Thymus (tissue), 11 donors: ENCODE measurements around the gene KIF26A. TPM values are rescaled to one million over a fixed set of nuclear protein-coding genes. Genes with fewer than 3 reads are reported as not detected.

Source experiments
- DNase-seq, 9 donors: peaks; one replicate each; pipeline ENCODE4 v3.0.0-alpha.2; 2013; ENCODE audit warnings: low spot score in 9 of 9, low read depth in 6 of 9, missing footprints in 1 of 9
- H3K27ac ChIP-seq, 2 donors: one replicate each; pipeline ENCODE4 v1.5.1; 2013; ENCODE audit warnings: control low read depth in 1 of 2, low read depth in 1 of 2, low read length in 1 of 2, mild to moderate bottlenecking in 1 of 2, moderate library complexity in 1 of 2
- H3K27me3 ChIP-seq, 2 donors: one replicate each; pipeline ENCODE4 v1.5.1; 2013; ENCODE audit warnings: low read length in 1 of 2; ENCODE audit not compliant: control insufficient read depth in 2 of 2, insufficient read depth in 1 of 2
- H3K36me3 ChIP-seq, 2 donors: one replicate each; pipeline ENCODE4 v1.5.1; 2013; ENCODE audit warnings: low read length in 1 of 2, mild to moderate bottlenecking in 1 of 2, moderate library complexity in 1 of 2; ENCODE audit not compliant: control insufficient read depth in 2 of 2, insufficient read depth in 2 of 2
- H3K4me1 ChIP-seq, 2 donors: one replicate each; pipeline ENCODE4 v1.5.1; 2013; ENCODE audit warnings: low read length in 2 of 2; ENCODE audit not compliant: control insufficient read depth in 2 of 2, insufficient read depth in 2 of 2
- H3K4me3 ChIP-seq, 2 donors: one replicate each; pipeline ENCODE4 v1.5.1; 2013; ENCODE audit warnings: low read length in 2 of 2, control low read depth in 1 of 2, mild to moderate bottlenecking in 1 of 2
- H3K9me3 ChIP-seq, 2 donors: one replicate each; pipeline ENCODE4 v1.5.1; 2013; ENCODE audit warnings: low read length in 1 of 2, mild to moderate bottlenecking in 1 of 2; ENCODE audit not compliant: control insufficient read depth in 2 of 2, insufficient read depth in 1 of 2
- WGBS: extraction: QIAGEN DNeasy Blood & Tissue Kit; methylation state at CpG from one replicate; pipeline ENCODE4 v1.1.7; 2013; 5-methylcytosine and 5-hydroxymethylcytosine counted together
- polyA plus RNA-seq: library from polyadenylated mRNA; stranded (reverse); fragments of 200-250 nt; gene quantifications from one replicate; pipeline ENCODE4 v1.2.3, GENCODE V29; 2013
- total RNA-seq: library from RNA; stranded (reverse); fragments of 120-200 nt; gene quantifications from one replicate; pipeline ENCODE4 v1.2.4, GENCODE V29; 2013
- donor health status: healthy.

The KIF26A gene
- total and polyA plus RNA-seq, 2 donors = 1.7 TPM

- H3K27ac ChIP-seq = no peak overlapping the region
- H3K9me3 ChIP-seq = no peaks in the 10 kb centered on the region
- H3K4me1 ChIP-seq = no peaks in the 10 kb centered on the region
- H3K4me3 ChIP-seq = no peak overlapping the region
- DNase-seq = no peak
- no peaks in the 10 kb centered on the region for H3K27me3 ChIP-seq
- no peaks in the 10 kb centered on the region for H3K36me3 ChIP-seq
- 96% methylated on average over 20 of the region's 20 CpGs for WGBS
Measured at GRCh38 chr14:104106471-104106991, 31.9 kb upstream of the KIF26A start.

GRCh38 chr14:104107101-104107581 is 31.2 kb upstream of the KIF26A start:
- 92% methylated on average over 19 of the region's 19 CpGs for WGBS

GRCh38 chr14:104107611-104108569 is 30.5 kb upstream of the KIF26A start:
- 81% methylated on average over 32 of the region's 32 CpGs for WGBS
- Histone ChIP-seq H3K27me3 (no peaks in the 10 kb centered on the region), H3K4me1 (no peaks in the 10 kb centered on the region), H3K9me3 (no peaks in the 10 kb centered on the region), H3K4me3 (no peak overlapping the region), H3K36me3 (no peaks in the 10 kb centered on the region), H3K27ac (no peak overlapping the region)
- no peak for DNase-seq

More at GRCh38 chr14:104107101-104107581, 31.2 kb upstream of the KIF26A start:
- Histone ChIP-seq H3K4me3 (no peak overlapping the region), H3K4me1 (no peaks in the 10 kb centered on the region), H3K36me3 (no peaks in the 10 kb centered on the region), H3K27ac (no peak overlapping the region), H3K9me3 (no peaks in the 10 kb centered on the region), H3K27me3 (no peaks in the 10 kb centered on the region)
- DNase-seq = no peak

GRCh38 chr14:104108570-104109541 is 29.5 kb upstream of the KIF26A start:
- Histone ChIP-seq H3K4me3 (no peak overlapping the region), H3K27ac (no peak overlapping the region), H3K9me3 (no peaks in the 10 kb centered on the region), H3K4me1 (no peaks in the 10 kb centered on the region), H3K27me3 (peaks cover 0 to 2% of the 10 kb centered on the region in 2 donors), H3K36me3 (no peaks in the 10 kb centered on the region)
- 76% methylated on average over 26 of the region's 26 CpGs for WGBS
- no peak for DNase-seq

GRCh38 chr14:104109731-104110361 is 28.5 kb upstream of the KIF26A start:
- H3K4me3 ChIP-seq = no peak overlapping the region
- H3K9me3 ChIP-seq = no peaks in the 10 kb centered on the region
- WGBS = 92% methylated on average over 24 of the region's 24 CpGs
- no peaks in the 10 kb centered on the region for H3K36me3 ChIP-seq
- peaks cover 0 to 7% of the 10 kb centered on the region in 2 donors for H3K27me3 ChIP-seq
- DNase-seq = no peak
- H3K4me1 ChIP-seq = no peaks in the 10 kb centered on the region
- no peak overlapping the region for H3K27ac ChIP-seq

GRCh38 chr14:104110491-104111209 is 27.7 kb upstream of the KIF26A start:
- WGBS = 79% methylated on average over 18 of the region's 18 CpGs
- no peak for DNase-seq
- H3K27me3 ChIP-seq = peaks cover under 1 to 14% of the 10 kb centered on the region in 2 donors
- H3K9me3 ChIP-seq = no peaks in the 10 kb centered on the region
- H3K27ac ChIP-seq = no peak overlapping the region
- H3K4me1 ChIP-seq = no peaks in the 10 kb centered on the region
- no peaks in the 10 kb centered on the region for H3K36me3 ChIP-seq
- no peak overlapping the region for H3K4me3 ChIP-seq

- 83% methylated on average over 21 of the region's 21 CpGs for WGBS
- H3K4me1 ChIP-seq = peaks cover 0 to 4% of the 10 kb centered on the region in 2 donors
- no peak for DNase-seq
- H3K36me3 ChIP-seq = no peaks in the 10 kb centered on the region
- H3K9me3 ChIP-seq = no peaks in the 10 kb centered on the region
- H3K27ac ChIP-seq = no peak overlapping the region
- no peak overlapping the region for H3K4me3 ChIP-seq
- H3K27me3 ChIP-seq = peaks cover 8 to 22% of the 10 kb centered on the region in 2 donors
Measured at GRCh38 chr14:104111301-104112112, 26.9 kb upstream of the KIF26A start.
